Measurements from ENCODE around the gene PHEX.
"Not testable (repeated sequence)": the region's sequence is repeated elsewhere in the genome, so short reads cannot be mapped to it uniquely, and the experiment has no call there.

PHEX gene

GRCh38 chrX:22268706-22269105 lies 236.6 kb downstream of the PHEX start:
- DNase-seq = no peak

- no peak for DNase-seq
These were observed 240.5 kb downstream of the PHEX start, which contains the start of gene CBLL2 for GRCh38 chrX:22272613-22273012. Gene CBLL2, plus strand, starts transcription at chrX:22272913. Its CDS starts 79 bp downstream, at chrX:22272992.

GRCh38 chrX:22273714-22274317 lies 241.7 kb downstream of the PHEX start:
- DNase-seq = no peak

GRCh38 chrX:22276781-22277180 lies 244.7 kb downstream of the PHEX start:
- DNase-seq = no peak

- no peak for DNase-seq
These were observed 246.2 kb downstream of the PHEX start for GRCh38 chrX:22278375-22278774.

GRCh38 chrX:22289209-22289608 lies 257.1 kb downstream of the PHEX start:
- not testable (repeated sequence) for DNase-seq

- no peak for DNase-seq
These were observed 264.7 kb downstream of the PHEX start for GRCh38 chrX:22296871-22297270.

GRCh38 chrX:22300130-22300529 lies 268.0 kb downstream of the PHEX start:
- DNase-seq = peak; percentile 18

Measured in right hindlimb (tissue), 1 donor.